Gastrocnemius medialis (tissue), 4 donors: ENCODE data around the gene PLCH1.
"Not testable (repeated sequence)": the region's sequence is repeated elsewhere in the genome, so short reads cannot be mapped to it uniquely, and the experiment has no call there.

Experiments
- POLR2A ChIP-seq, 2 donors: fragments of 450-650 bp; IDR thresholded peaks; one replicate each; pipeline ENCODE4 v1.6.1; 2017; ENCODE audit warnings: antibody characterized with exemption in 2 of 2, mild to moderate bottlenecking in 2 of 2, moderate library complexity in 2 of 2
- TF ChIP-seq, protein P1 (sequence below), 5 experiments: fragments of 450-650 bp in 3 of 5; fragments of 200-600 bp in 2 of 5; sonication (generic) in 2 of 5; IDR thresholded peaks in 4 of 5; conservative IDR thresholded peaks in 1 of 5; 1 replicate in 4 of 5; 2 replicates in 1 of 5; pipeline ENCODE4 v1.5.1; 2016 to 2019; ENCODE audit warnings: antibody characterized with exemption in 5 of 5, mild to moderate bottlenecking in 3 of 5, moderate library complexity in 3 of 5

DNA sequence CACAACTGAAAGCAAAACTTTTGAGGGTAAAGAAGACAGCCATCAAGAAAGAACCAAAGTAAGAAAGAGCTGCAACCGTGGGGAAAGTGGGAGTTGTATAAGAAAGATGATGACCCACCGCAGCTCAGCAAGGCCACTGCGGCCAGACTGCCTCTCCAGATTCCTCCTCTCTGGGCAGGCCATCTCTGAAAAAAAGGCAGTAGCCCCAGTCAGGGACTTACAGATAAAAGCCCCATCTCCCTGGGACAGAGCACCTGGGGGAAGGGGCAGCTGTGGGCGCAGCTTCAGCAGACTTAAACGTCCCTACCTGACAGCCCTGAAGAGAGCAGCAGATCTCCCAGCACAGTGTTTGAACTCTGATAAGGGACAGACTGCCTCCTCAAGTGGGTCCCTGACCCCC is 124.3 kb downstream of the PLCH1 start:
- TF ChIP-seq, protein P1, sequence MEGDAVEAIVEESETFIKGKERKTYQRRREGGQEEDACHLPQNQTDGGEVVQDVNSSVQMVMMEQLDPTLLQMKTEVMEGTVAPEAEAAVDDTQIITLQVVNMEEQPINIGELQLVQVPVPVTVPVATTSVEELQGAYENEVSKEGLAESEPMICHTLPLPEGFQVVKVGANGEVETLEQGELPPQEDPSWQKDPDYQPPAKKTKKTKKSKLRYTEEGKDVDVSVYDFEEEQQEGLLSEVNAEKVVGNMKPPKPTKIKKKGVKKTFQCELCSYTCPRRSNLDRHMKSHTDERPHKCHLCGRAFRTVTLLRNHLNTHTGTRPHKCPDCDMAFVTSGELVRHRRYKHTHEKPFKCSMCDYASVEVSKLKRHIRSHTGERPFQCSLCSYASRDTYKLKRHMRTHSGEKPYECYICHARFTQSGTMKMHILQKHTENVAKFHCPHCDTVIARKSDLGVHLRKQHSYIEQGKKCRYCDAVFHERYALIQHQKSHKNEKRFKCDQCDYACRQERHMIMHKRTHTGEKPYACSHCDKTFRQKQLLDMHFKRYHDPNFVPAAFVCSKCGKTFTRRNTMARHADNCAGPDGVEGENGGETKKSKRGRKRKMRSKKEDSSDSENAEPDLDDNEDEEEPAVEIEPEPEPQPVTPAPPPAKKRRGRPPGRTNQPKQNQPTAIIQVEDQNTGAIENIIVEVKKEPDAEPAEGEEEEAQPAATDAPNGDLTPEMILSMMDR (IDR thresholded peaks at IDR 0.05 in 4 of 5, conservative IDR thresholded peaks at IDR 0.05 in 1 of 5): not testable (repeated sequence)
- not testable (repeated sequence) for TF ChIP-seq POLR2A (IDR thresholded peaks at IDR 0.05)
